NCI-H345 treated with DMSO at 0.1 percent for 48 hours (cell line): Measurements from ENCODE around the gene ANP32B.
"Not testable (repeated sequence)": the region's sequence is repeated elsewhere in the genome, so short reads cannot be mapped to it uniquely, and the experiment has no call there.

Source experiments
- DNase-seq: peaks from one replicate; lab custom pipeline; 2025; ENCODE audit not compliant: unreplicated experiment; lab: John Stamatoyannopoulos, UW

The ANP32B gene

DNA sequence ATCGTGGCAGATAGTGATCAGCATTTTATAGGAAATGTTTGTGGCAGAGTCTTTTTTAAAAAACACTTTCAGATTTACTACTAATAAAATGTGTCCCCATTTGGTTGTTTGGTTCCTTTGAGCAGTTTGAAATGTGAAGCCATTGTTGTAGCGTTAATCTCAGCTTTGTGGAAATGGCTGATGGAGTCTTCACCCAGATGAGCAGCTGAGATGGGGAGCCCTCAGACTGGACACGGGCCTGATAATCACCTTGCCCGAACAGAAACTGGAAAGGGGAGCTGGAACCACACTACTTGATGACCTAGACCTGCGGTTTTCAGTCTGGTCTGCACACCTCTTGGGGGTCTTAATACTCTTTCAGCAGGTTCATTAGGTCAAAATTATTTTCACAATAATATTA is 20.6 kb upstream of the ANP32B start:
- no peak for DNase-seq

DNA sequence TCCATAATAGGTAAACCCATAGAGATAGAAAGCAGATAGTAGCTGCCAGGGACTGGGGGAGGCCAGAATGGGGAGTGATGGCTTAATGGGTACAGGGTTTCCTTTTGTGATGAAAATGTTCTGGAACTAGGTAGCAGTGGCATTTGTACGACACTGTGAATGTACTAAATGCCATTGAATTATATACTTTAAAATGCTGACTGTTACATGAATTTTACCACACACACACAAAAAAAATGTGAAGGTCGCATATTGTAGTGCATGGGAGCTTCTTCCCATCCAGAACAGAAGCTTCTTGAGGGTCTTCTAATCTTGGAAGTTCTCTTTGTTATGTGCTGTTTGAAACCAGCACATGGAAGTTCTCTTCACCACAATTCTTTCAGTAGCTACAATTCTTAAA is 19.9 kb upstream of the ANP32B start:
- no peak for DNase-seq

DNA sequence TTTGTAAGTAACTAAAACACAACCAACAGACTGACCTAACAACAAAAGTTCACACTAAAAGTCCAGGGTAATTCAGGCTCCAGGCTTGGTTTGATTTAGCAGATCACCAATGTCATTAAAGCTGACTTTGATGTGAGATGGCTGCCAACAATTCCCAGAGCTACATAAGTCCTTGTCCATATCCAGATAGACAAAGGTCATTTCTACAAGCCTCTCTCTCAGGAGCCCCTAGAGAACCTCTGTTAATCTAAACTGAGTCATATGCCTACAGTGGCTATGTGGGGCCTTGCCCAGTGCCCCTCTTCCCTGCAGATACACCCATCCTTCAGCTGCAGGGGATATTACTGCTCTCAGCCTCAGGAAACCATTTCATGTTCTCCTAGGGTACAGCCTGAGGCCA is 18.2 kb upstream of the ANP32B start:
- no peak for DNase-seq

DNA sequence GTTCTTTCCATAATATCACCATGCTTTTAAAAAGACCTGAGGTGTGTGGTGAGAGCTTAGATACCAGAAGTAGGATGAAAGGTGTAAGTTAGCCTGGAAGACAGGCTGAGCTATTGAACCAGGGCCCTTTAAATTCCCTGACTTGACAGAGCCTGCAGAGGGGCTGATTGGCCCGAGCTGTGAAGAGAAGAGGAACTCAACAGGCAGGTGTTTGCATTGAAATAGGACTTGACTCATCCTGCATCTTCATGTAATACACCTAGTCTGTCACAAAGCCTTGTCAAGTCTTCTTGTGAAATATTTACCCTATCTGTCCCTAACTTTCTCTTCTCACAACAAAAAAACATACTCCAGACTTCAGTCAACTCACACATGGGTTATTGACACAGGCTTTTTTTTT is 16.6 kb upstream of the ANP32B start:
- DNase-seq, result no peak

DNA sequence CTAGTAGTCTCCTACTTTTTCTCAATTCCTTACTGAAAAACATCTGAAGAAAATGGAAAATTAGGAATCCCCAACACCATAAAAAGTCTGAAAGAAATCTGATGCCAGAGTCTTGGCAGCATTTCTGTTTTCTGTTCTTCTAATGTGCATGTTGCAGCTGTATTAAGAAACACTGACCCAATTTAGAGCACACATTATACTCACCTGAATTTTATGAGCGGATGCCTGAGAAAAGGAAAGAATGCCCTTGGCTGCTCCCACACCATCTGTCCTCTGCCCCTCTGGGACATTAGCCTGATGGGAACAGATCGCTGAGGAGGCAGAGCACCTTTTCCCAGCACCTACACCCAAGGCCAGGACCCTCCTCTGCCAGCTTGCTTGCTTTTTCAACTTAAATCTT is 14.1 kb upstream of the ANP32B start:
- no peak for DNase-seq

DNA sequence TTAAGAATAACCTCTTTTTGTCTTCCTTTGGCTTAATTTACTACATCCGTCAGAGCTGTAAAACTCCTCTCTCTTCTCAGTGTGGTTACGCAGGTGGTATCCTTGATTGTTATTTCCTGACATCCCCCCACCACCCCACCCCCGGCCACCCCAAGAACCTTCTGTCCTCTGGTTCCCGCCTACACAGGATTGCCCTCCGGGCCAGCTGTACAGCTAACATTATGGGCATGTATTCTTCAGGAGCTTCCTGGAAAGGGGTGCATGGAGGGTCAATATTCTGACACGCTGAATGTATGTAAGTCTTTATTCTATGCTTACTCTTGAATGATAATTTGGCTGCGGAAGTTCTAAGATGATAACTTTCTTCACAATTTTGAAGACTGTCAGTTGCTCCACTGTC is 13.0 kb upstream of the ANP32B start:
- DNase-seq, result no peak

DNA sequence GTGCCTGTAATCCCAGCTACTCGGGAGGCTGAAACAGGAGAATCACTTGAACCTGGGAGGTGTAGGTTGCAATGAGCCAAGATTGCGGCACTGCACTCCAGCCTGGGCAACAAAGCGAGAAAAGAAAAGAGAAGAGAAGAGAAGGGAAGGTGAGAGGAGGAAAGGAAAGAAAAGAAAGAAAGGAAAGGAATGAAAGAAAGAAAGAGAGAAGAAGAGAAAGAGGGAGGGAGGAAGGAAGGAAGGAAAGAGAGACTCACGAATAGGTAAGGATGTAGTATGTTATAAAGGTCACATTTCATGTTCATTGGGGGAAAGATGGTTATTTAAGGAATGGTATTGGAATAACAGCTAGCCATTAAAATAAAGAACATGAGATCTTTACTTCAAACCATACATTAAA is 10.4 kb upstream of the ANP32B start:
- DNase-seq, result no peak

DNA sequence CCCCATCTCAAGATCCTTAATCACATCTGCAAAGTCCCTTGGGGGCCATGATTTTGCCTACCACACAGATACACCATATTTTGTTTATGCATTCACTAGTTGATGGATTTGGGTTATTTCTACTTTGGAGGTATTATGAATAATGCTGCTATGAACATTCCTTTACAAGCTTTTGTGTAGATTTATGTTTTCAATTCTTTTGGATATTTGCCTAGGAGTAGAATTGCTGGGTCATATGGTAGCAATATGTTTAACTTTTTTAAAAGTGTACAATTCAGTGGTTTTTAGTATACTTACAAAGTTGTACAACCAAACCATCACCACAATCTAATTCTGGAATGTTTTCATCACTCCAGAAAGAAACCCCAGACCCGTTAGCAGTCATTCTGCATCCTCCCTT is 7.8 kb upstream of the ANP32B start:
- no peak for DNase-seq

DNA sequence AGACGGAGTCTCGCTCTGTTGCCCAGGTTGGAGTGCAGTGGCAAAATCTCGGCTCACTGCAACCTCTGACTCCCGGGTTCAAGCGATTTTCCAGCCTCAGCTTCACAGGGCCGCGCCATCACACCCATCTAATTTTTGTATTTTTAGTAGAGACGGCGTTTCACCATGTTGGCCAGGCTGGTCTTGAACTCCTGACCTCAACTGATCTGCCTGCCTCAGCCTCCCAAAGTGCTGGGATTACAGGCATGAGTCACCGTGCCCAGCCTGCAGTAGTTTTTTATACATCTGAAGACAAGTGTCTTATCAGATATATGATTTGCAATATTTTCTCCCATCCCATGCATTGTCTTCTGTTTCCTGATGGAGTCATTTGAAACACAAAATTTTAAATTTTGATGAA is 6.5 kb upstream of the ANP32B start:
- not testable (repeated sequence) for DNase-seq

DNA sequence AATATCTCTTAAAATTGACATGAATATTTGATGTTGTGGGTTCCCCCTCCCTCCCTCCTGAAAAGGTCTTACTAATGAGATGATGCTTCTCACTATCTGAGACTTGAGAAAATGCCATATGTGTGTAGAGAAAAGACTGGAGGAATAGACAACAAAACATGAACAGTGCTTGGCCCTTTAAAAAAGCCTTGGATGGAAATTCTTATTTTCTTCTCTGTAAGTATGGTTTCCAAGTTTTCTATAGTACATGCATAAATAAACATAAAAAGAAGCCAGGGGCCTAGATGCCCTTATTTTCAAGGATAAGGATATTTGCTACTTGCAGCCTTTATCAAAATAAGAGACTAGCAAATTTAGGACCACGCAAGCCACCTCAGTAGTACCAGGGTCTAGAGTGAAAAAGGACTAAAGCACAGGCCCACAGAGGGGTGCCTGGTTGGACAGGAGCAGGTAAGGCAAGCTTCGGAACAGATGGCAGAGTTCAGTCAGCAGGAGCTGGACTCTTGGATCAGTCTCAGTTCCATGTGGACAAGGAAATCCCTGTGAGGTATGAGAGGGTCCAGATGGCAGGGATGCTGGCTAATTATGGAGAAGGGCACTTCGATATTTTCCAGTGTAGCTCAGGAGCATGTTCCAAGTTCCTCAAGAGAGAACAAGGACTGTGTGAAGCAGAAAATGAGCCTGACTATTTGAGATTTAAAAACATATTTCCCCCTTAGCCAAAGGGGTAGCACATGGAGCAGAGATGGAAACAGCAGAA is 4.6 kb upstream of the ANP32B start:
- no peak for DNase-seq

DNA sequence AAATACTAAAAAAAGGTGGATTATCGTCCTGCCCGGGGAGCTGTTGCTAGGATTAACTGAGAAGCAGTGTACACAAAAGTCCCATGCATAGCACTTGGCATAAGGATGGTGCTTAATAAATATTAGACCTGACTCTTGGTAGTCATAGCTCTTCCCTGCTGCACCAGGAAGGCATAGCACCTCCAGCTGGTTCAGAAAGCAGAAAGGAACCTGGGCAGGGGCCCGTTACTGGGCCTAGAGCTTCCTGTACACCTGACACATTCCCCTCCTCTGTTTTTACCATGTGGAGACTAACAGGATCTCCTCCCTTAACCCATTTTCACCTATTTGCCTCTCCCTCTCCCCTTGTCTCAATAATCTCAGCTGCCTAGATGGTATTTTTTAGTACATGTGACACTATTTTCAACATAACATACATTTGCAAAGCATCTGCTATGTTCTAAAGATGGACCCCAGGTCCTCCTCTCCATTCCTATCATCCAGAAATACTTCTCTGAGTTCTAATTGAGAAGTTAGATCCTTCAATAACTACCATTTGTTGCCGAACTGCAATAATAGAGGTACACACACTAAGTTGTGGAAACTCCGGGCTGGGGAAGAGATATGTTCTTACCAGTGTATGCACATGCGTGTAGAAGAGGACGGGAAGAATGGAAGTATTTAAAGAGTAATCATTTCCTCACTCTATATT is 3.2 kb upstream of the ANP32B start:
- no peak for DNase-seq

DNA sequence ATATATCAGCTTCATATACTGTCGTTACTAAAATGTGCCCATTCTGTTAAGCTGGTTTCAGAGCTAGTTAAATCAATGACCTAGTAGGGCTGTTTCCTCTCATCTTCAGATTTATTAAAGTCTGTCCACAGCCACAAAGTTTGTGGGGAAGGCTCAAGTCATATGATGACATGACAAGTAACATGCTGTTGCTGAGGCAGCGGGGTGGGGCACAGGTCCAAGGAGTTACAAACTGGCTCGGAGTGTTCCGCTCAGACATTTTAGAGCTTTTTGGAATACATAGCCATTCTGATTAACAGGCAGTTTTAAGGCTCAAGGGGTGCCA is 2.7 kb upstream of the ANP32B start:
- DNase-seq, result no peak

DNA sequence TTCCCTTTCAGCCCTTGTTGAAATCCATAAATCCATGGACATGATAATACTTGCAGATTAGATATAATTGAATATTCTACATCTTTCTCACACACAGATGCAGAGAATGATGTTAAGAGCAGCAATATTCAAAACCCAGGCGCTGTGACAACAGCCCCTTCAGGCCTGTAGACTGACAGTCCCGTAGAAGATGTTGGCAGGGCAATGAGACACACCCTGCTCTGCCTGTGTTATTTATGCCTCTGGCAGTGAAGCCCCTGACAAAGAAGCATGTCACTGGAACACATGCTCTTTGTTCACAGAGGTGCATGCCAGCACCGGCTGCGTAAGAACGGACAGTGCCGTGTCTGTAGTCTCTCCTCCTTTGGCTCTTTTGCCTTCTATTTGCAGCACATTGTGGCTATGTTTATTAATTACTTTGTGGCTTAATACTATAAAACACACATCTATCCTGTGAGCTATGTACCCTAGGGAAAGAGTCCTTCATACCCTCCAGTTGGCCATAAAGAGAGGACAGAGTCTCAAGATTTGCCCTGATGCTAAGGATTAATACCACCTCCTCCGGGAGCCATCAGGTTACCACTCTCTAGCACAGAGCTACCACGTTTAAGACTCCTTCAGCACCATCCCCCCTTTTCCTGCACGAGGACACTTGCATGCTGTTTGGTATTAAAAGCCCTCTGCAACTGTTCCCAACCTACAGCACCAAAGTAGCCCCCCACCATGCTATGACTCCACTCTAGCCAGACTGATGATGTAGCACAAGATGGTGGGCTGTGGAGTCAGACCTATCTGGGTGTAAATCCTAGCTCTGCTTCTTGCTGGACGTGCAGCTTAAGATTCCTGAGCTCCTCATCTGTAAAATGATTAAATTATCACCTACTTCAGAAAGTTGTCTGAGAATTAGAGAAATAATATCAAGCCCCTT is 2.0 kb upstream of the ANP32B start:
- no peak for DNase-seq

DNA sequence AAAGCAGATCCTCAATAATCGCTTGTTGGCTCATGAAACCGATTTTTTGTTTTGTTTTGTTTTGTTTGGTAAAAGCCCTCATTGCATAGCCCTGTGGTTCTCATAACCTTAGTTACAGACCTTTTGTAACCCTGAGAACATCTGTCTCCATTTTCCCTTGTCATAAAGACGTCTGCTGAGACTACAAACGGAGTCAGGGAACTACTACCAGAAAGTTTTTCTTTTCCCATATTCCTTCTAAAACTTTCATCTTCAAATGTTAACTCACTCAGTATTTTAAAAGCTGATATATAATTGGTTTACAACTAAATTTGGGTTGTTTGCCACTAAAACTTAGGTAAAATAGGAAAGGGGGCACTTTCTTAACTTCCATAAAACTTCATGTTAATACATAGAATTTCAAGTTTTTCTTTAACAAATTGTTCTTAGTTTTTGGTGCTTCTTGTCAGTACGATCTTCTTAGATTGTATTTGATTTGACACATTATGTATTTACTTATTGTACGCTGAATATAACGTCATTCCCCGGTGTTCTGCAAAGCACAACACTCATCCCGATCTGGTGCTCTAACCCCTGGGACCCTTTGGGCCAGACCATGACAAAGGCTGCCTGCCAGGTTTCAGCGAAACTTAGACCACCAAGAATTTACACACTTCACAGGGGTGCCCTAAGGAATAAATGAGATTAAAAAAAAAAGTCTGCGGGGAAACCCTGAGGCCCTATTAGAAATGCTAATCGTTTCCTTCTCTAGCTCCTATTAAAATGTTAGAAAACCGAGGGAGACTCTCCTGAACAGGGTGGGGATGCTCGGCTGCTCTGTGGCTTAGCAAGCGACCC is 1.1 kb upstream of the ANP32B start:
- no peak for DNase-seq

DNA sequence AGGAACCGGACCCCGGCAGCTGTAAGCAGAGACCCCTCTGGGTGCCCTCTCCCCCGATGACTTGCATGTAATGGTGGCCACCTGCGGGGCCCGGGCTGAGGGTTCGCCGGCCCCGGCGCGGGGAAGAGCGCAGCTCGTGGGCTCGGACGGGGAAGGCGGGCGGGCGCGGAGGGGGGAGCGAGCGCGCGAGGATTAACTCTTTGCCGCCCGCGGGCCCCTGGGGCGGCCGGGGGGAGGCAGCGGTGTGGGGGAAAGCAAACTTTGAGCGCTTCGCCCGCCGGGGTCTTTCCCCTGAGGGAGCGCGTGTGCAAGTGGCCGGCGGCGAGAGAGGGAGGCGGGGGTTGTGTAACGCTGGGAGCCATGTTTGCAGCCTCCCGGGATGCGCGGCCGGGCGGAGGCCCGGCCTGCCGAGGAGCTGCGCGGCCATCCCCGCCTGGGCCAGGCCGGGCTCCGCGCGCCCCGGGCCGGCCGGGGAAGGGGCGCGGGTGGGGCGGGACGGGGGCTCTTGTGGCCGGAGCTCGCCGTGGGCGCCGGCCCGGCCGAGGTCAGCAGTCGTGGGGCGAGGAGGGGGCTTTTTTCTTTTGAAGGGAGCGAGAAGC is 547 bp downstream of the ANP32B start:
- DNase-seq, result no peak

DNA sequence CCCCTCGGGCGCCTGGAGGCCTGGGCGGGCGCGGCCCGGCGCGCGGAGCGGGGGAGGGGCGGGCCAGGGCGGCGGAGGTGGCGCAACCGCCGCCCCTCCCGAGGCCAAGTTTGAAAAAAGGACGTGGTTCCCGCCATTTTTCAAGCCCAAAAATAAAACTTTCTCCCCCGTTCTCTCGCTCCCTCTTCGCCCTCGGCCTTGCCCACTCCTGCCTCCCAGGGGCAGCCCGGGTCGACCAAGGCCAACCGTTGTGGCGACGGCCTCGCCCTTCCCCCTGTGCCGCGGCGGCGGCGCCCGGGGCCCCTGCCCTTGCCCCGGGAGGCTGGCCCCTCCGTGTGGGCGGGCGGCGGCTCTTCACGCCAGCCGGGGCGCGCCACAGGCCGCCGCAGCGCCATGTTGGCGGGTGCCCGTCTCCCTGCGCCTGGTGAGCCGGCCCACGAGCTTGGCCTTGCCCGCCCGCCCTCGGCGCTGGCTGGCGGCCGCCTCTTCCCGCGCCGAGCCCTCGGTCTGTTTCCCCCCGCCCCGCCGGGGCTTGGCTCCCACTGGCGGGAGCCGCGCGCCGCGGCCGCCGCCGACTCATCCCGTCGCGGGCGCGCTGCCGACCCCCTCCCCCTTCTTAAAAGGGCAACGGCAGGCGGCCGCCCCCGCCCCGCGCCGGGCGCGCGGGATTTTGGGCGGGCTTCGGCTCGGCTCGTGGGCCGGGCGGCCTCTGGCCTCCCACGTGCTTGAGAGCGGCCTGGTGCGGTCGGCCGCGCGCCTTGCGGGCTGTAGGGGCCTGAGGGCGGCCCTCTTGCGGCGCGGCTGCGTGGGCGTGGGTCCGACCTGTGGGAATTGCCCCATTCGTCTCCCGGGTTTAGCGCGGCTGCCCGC is 1.3 kb downstream of the ANP32B start:
- DNase-seq, result peak; percentile 64

DNA sequence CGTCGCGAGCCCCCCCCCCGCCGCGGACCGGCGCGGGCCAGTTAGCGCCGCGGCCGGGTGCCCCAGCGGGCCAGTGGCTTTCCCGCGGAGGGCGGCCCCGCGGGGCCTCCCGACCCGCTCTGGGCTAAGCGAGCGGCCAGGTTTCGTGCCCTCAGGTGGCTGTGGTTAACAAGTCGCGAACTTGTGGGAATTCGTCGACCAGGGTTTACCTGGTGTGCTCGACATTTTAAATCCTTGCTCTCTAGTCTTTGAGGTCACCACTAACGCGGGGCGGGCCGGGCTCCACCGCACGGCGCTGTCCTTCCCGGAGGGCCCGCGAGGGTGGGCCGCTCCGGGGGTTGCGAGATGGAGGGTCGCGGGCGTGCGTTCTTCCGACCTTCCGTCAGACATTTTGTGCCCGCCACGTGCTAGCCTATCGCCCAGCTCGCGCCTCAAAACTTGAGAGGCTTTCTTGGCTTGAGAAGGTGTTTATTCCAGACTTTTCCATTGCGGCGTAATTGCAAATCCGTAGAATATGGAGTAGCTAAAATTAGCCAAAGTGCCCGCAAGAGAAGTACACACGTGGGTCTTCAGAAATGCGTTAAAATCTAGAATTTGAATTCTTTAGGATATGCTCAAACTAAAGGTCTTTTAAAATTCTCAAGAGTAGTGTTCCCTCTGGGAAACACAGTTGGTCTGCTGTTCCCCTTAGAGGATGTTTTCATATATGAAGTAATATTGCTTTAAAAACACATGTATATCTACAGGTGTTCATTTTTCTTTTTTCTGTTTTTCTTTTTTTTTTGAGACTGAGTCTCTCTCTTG is 2.1 kb downstream of the ANP32B start:
- DNase-seq, result no peak

DNA sequence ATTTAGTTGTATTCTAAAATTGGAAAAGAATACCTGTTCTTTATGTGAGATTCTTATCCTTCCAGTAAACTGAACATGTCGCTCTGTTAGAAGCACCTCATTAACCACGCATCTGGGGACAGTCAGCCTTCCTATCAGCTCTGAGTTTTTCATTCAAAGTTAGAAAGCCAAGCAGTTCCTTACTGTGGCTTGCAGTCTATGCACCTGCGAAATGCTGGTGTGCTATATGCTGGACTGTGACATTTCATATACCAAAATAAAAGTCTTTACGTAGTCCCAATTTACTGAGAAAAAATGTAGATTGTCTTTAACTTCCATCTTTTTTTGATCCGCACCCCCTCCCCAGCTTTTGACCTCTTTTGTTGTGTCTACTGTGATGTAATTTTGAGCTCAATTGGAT is 4.3 kb downstream of the ANP32B start:
- no peak for DNase-seq

DNA sequence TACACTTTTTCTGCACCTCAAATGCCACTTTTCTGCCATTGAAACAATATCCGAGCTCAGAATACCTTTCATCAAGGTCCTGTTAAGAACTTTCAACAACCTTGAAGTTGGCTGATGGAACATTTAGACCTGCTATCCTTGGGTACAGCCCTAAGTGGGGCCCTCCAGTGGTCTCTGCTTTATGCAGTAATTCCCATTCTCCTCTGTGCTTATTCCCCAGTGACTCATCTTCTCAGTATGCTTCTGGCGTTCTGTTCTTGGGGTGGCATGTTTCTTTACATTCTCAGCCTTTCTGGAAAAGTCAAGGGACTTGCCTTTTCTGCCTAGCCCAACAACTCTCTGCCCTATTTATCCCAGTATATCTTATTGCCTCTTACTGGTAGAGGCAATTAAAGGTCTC is 7.1 kb downstream of the ANP32B start:
- DNase-seq, result no peak
